ENCODE data around the gene PRR5. TPM values are rescaled to one million over a fixed set of nuclear protein-coding genes. Genes with fewer than 3 reads are reported as not detected.
A peak's percentile ranks its signal among the peaks of the same experiment; 100 is the strongest.

The PRR5 gene
- total RNA-seq, 2 donors from 2014 or later: 15.7 to 29.2 TPM

- DNase-seq (ENCODE audit: low spot score) (no peak), ATAC-seq (no peak)
- no peak overlapping the region for H3K4me3 Mint-ChIP-seq
- peaks cover 0 to 17% of the 10 kb centered on the region in 2 donors for H3K4me1 Mint-ChIP-seq (ENCODE audit: low read depth in 2 of 2)
- H3K27ac Mint-ChIP-seq: no peak overlapping the region
- H3K9me3 Mint-ChIP-seq: no peaks in the 10 kb centered on the region
- H3K36me3 Mint-ChIP-seq: no peaks in the 10 kb centered on the region
- H3K27me3 Mint-ChIP-seq: no peaks in the 10 kb centered on the region
Observed at GRCh38 chr22:44692662-44693007, 9.4 kb upstream of the PRR5 start.

DNA sequence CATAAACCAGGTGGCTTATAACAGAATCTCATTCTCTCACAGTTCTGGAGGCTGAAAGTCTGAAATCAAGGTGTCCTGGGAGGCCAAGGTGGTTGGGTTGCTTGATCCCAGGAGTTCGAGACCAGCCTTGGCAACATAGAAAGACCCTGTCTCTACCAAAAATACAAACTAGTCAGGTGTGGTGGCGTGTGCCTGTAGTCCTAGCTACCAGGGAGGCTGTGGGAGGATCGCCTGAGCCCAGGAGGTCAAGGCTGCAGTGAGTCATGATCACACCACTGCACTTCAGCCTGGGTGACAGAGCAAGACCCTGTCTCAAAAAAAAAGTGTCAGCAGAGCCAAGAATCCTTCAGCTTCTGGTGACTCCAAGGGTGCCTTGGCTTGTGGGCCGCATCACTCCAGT is 8.9 kb upstream of the PRR5 start:
- Mint-ChIP-seq H3K36me3 (no peaks in the 10 kb centered on the region), H3K27me3 (no peaks in the 10 kb centered on the region), H3K27ac (no peak overlapping the region), H3K4me3 (no peak overlapping the region), H3K4me1 (ENCODE audit: low read depth in 2 of 2) (peaks cover 4 to 21% of the 10 kb centered on the region in 2 donors), H3K9me3 (no peaks in the 10 kb centered on the region)
- DNase-seq (ENCODE audit: low spot score): no peak
- no peak for ATAC-seq

DNA sequence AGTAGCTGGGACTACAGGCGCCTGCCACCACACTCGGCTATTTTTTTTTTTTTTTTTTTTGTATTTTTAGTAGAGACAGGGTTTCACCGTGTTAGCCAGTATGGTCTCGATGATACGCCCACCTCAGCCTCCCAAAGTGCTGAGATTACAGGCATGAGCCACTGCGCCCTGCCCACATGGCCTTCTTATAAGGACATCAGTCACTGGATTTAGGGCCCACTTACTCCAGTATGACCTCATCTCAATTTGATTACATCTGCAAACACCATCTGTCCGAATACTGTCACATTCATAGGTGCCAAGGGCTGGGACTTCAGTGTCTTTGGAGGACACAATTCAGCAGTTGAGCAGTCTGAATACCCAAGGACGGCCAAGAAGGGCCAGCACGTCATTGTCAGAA is 8.2 kb upstream of the PRR5 start:
- peaks cover 8 to 23% of the 10 kb centered on the region in 2 donors for H3K4me1 Mint-ChIP-seq (ENCODE audit: low read depth in 2 of 2)
- ATAC-seq: no peak

GRCh38 chr22:44697423-44698141 is 4.4 kb upstream of the PRR5 start:
- Mint-ChIP-seq H3K27me3 (no peaks in the 10 kb centered on the region), H3K36me3 (no peaks in the 10 kb centered on the region), H3K9me3 (no peaks in the 10 kb centered on the region), H3K4me3 (peak overlapping the region; percentile 17), H3K27ac (peak overlapping the region; percentile 26 to 74), H3K4me1 (ENCODE audit: low read depth in 2 of 2) (peaks cover 8 to 21% of the 10 kb centered on the region in 2 donors)
- ATAC-seq: peak; percentile 59 to 66
- peak; percentile 87 for DNase-seq (ENCODE audit: low spot score)

More for the DNA sequence above, 8.2 kb upstream of the PRR5 start:
- H3K4me3 Mint-ChIP-seq: no peak overlapping the region
- DNase-seq (ENCODE audit: low spot score): no peak
- H3K27ac Mint-ChIP-seq: no peak overlapping the region
- H3K36me3 Mint-ChIP-seq: no peaks in the 10 kb centered on the region
- no peaks in the 10 kb centered on the region for H3K9me3 Mint-ChIP-seq
- H3K27me3 Mint-ChIP-seq: no peaks in the 10 kb centered on the region

- no peaks in the 10 kb centered on the region for H3K9me3 Mint-ChIP-seq
- peak overlapping the region; percentile 17 for H3K4me3 Mint-ChIP-seq
- H3K27me3 Mint-ChIP-seq: no peaks in the 10 kb centered on the region
- DNase-seq (ENCODE audit: low spot score) (no peak), ATAC-seq (no peak)
- peak overlapping the region in 1 of 2 donors; percentile 74 for H3K27ac Mint-ChIP-seq
- H3K4me1 Mint-ChIP-seq (ENCODE audit: low read depth in 2 of 2): peaks cover 15 to 21% of the 10 kb centered on the region in 2 donors
- no peaks in the 10 kb centered on the region for H3K36me3 Mint-ChIP-seq
Observed at GRCh38 chr22:44698531-44699421, 3.2 kb upstream of the PRR5 start.

DNA sequence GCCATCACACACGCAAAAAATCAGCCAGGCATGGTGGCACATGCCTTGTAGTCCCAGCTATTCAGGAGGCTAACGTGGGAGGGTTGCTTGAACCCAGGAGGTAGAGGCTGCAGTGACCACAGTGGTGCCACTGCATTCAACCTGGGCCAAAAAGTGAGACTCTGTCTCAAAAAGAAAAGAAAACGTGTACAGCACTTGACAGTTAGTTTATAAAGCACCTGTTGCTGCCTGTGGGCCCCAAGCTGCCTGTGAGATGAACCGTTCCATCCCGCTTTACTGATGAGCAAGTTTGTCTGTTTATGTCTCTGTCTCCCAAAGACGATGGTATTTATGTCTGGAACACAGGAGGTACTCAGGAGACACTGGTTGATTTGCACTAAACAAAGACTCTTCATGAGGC is 1.5 kb upstream of the PRR5 start:
- no peaks in the 10 kb centered on the region for H3K27me3 Mint-ChIP-seq
- DNase-seq (ENCODE audit: low spot score) (no peak), ATAC-seq (no peak)
- no peaks in the 10 kb centered on the region for H3K36me3 Mint-ChIP-seq
- no peaks in the 10 kb centered on the region for H3K9me3 Mint-ChIP-seq
- no peak overlapping the region for H3K4me3 Mint-ChIP-seq
- H3K4me1 Mint-ChIP-seq (ENCODE audit: low read depth in 2 of 2): peaks cover 15 to 24% of the 10 kb centered on the region in 2 donors
- no peak overlapping the region for H3K27ac Mint-ChIP-seq

GRCh38 chr22:44701187-44701790 is 715 bp upstream of the PRR5 start:
- Mint-ChIP-seq H3K9me3 (no peaks in the 10 kb centered on the region), H3K4me3 (peak overlapping the region; percentile 70), H3K4me1 (ENCODE audit: low read depth in 2 of 2) (peaks cover 15 to 27% of the 10 kb centered on the region in 2 donors), H3K27ac (peak overlapping the region; percentile 54 to 75), H3K36me3 (no peaks in the 10 kb centered on the region), H3K27me3 (no peaks in the 10 kb centered on the region)
- ATAC-seq (no peak), DNase-seq (ENCODE audit: low spot score) (no peak)

DNA sequence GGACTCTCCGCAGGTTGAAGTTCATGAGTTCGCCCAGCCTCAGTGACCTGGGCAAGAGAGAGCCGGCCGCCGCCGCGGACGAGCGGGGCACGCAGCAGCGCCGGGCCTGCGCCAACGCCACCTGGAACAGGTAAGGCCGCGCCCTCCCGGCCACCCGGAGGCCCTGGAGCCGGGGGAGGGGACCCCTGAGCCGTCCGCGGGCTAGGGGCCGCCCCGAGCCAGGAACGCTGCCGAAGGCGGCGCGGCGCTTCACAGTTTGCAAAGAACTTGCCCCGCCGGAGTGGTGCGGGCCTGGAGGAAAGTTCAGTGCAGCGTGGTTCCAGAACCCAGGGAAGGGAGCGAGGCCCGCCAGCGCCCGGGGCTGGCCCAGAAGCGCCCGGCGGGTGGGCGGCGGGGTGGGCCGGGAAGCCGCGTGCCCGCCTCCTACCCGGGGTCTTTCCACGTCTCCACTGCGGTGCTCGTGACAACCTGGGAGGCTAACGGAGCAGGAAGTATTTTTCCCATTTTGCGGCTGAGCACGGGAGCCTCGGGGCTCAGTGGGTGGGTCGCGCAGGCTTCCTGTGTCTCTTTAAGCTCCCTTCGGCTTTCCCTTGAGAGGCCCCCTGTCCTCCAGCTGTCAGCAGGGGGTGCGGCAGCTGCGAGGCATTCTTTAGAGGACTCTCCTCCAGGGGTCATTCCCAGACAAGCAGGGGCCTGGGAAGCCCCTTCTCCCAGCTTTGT is 635 bp downstream of the PRR5 start:
- H3K4me1 Mint-ChIP-seq (ENCODE audit: low read depth in 2 of 2): peaks cover 15 to 24% of the 10 kb centered on the region in 2 donors
- DNase-seq (ENCODE audit: low spot score) (no peak), ATAC-seq (peak; percentile 0 to 3)
- H3K36me3 Mint-ChIP-seq: no peaks in the 10 kb centered on the region
- peak overlapping the region in 1 of 2 donors; percentile 67 for H3K27ac Mint-ChIP-seq
- H3K4me3 Mint-ChIP-seq: peak overlapping the region; percentile 55
- H3K27me3 Mint-ChIP-seq: no peaks in the 10 kb centered on the region
- H3K9me3 Mint-ChIP-seq: no peaks in the 10 kb centered on the region

GRCh38 chr22:44703255-44703870 is 1.4 kb downstream of the PRR5 start:
- DNase-seq (ENCODE audit: low spot score) (no peak), ATAC-seq (no peak)
- Mint-ChIP-seq H3K27me3 (no peaks in the 10 kb centered on the region), H3K4me1 (ENCODE audit: low read depth in 2 of 2) (peaks cover 16 to 24% of the 10 kb centered on the region in 2 donors), H3K4me3 (peak overlapping the region; percentile 55), H3K27ac (peak overlapping the region in 1 of 2 donors; percentile 67), H3K36me3 (no peaks in the 10 kb centered on the region), H3K9me3 (no peaks in the 10 kb centered on the region)

GRCh38 chr22:44704159-44705021 is 2.4 kb downstream of the PRR5 start:
- H3K9me3 Mint-ChIP-seq: no peaks in the 10 kb centered on the region
- no peaks in the 10 kb centered on the region for H3K27me3 Mint-ChIP-seq
- peaks cover 13 to 22% of the 10 kb centered on the region in 2 donors for H3K4me1 Mint-ChIP-seq (ENCODE audit: low read depth in 2 of 2)
- DNase-seq (ENCODE audit: low spot score) (no peak), ATAC-seq (no peak)
- no peak overlapping the region for H3K27ac Mint-ChIP-seq
- H3K36me3 Mint-ChIP-seq: no peaks in the 10 kb centered on the region
- peak overlapping the region; percentile 55 for H3K4me3 Mint-ChIP-seq

GRCh38 chr22:44705022-44705297 is 3.0 kb downstream of the PRR5 start:
- no peak for DNase-seq (ENCODE audit: low spot score)
- no peaks in the 10 kb centered on the region for H3K27me3 Mint-ChIP-seq
- peaks cover 13 to 27% of the 10 kb centered on the region in 2 donors for H3K4me1 Mint-ChIP-seq (ENCODE audit: low read depth in 2 of 2)
- no peak for ATAC-seq
- no peaks in the 10 kb centered on the region for H3K36me3 Mint-ChIP-seq
- no peak overlapping the region for H3K27ac Mint-ChIP-seq
- peak overlapping the region; percentile 8 for H3K4me3 Mint-ChIP-seq
- no peaks in the 10 kb centered on the region for H3K9me3 Mint-ChIP-seq

- no peak overlapping the region for H3K4me3 Mint-ChIP-seq
- no peaks in the 10 kb centered on the region for H3K27me3 Mint-ChIP-seq
- H3K9me3 Mint-ChIP-seq: no peaks in the 10 kb centered on the region
- DNase-seq (ENCODE audit: low spot score) (no peak), ATAC-seq (no peak)
- H3K36me3 Mint-ChIP-seq: no peaks in the 10 kb centered on the region
- H3K4me1 Mint-ChIP-seq (ENCODE audit: low read depth in 2 of 2): peaks cover 25 to 40% of the 10 kb centered on the region in 2 donors
- no peak overlapping the region for H3K27ac Mint-ChIP-seq
Observed at GRCh38 chr22:44706488-44706887, 4.5 kb downstream of the PRR5 start.
